GM12878 (cell line): ENCODE results near the gene PPP2R2D. TPM values are rescaled to one million over a fixed set of nuclear protein-coding genes. Genes with fewer than 3 reads are reported as not detected.

ENCODE experiments used
- ATAC-seq: fragments of 200-7000 bp; cut with Tn5 transposase; 3 replicates; pipeline ENCODE4 v1.9.1; 2020; ENCODE audit warnings: mild to moderate bottlenecking, moderate library complexity
- BruUV-seq: library from RNA; stranded (reverse); fragments of 400-500 nt; replicated peaks from 2 replicates; lab custom pipeline; 2021; lab: Mats Ljungman, UMichigan
- CTCF ChIA-PET: fragments of 300-600 bp; sonication (Branson Sonifier 250); formaldehyde crosslinking; extraction: SDS; loops from one replicate; lab custom pipeline; 2021; ENCODE audit warnings: inconsistent platforms; lab: Yijun Ruan, JAX
- POLR2A ChIA-PET: fragments of 350-600 bp; formaldehyde crosslinking; extraction: SDS; loops from one replicate; lab custom pipeline; 2021; ENCODE audit warnings: inconsistent platforms; lab: Charles Lee
- RAD21 ChIA-PET: fragments of 300-600 bp; sonication (Branson Sonifier 250); formaldehyde crosslinking; loops from one replicate; lab custom pipeline; 2023; ENCODE audit warnings: antibody characterized with exemption; ENCODE audit not compliant: unreplicated experiment; lab: Charles Lee
- SMC1A ChIA-PET: fragments of 300-600 bp; sonication (Branson Sonifier 250); formaldehyde crosslinking; loops from one replicate; lab custom pipeline; 2023; ENCODE audit not compliant: unreplicated experiment, uncharacterized antibody; lab: Charles Lee
- DNase-seq: peaks from one replicate; pipeline ENCODE4 v3.0.0-alpha.2; 2011; ENCODE audit warnings: low read depth, low spot score
- FAIRE-seq: peaks from 3 replicates; lab custom pipeline; 2011; peaks lifted over from hg19 to GRCh38; lab: Jason Lieb, UNC
- H2AFZ ChIP-seq: 2 replicates; pipeline ENCODE4 v1.6.0; 2011; ENCODE audit warnings: low read depth, low read length, control low read depth; ENCODE audit not compliant: control insufficient read depth
- H3K27ac ChIP-seq: 2 replicates; pipeline ENCODE4 v1.5.1; 2011; ENCODE audit warnings: control low read depth; ENCODE audit not compliant: control insufficient read depth, insufficient read depth
- H3K27me3 ChIP-seq, 2 experiments: replicated peaks in 1 of 2; 2 replicates each; pipeline versions ENCODE4 v1.6.0 to v1.6.1; 2011; ENCODE audit warnings: low read length in 1 of 2; ENCODE audit not compliant: control insufficient read depth in 2 of 2, insufficient read depth in 2 of 2
- H3K36me3 ChIP-seq, 2 experiments: 2 replicates each; pipeline ENCODE4 v1.5.1; 2011; ENCODE audit warnings: low read length in 1 of 2; ENCODE audit not compliant: control insufficient read depth in 2 of 2, insufficient read depth in 2 of 2
- H3K4me1 ChIP-seq: 2 replicates; pipeline ENCODE4 v1.6.1; 2011; ENCODE audit warnings: mild to moderate bottlenecking, low read length, moderate library complexity, mixed read lengths; ENCODE audit not compliant: control insufficient read depth, insufficient read depth
- H3K4me2 ChIP-seq: 2 replicates; pipeline ENCODE4 v1.6.0; 2011; ENCODE audit warnings: control low read depth; ENCODE audit not compliant: control insufficient read depth, insufficient read depth
- H3K4me3 ChIP-seq: fragments of 200-600 bp; sonication (generic); 2 replicates; pipeline ENCODE4 v1.5.1; 2016
- H3K79me2 ChIP-seq: 2 replicates; pipeline ENCODE4 v1.6.0; 2011; ENCODE audit warnings: low read length; ENCODE audit not compliant: control insufficient read depth, insufficient read depth
- H3K9ac ChIP-seq: 2 replicates; pipeline ENCODE4 v1.8.0; 2011; ENCODE audit warnings: low read length, control low read depth, mixed read lengths; ENCODE audit not compliant: control insufficient read depth, insufficient read depth
- H3K9me3 ChIP-seq: replicated peaks from 3 replicates; pipeline ENCODE4 v1.5.1; 2011; ENCODE audit warnings: mild to moderate bottlenecking, low read length; ENCODE audit not compliant: control insufficient read depth, insufficient read depth
- H4K20me1 ChIP-seq: 2 replicates; pipeline ENCODE4 v1.6.0; 2011; ENCODE audit not compliant: control insufficient read depth, insufficient read depth
- BACH1 ChIP-seq: fragments of 450-650 bp; IDR thresholded peaks from 2 replicates; pipeline ENCODE4 v1.6.1; 2017; ENCODE audit warnings: mild to moderate bottlenecking, borderline replicate concordance
- CREB1 ChIP-seq: IDR thresholded peaks from 2 replicates; pipeline ENCODE4 v1.6.1; 2012; ENCODE audit warnings: low read depth, mild to moderate bottlenecking, inconsistent platforms
- POLR2AphosphoS5 ChIP-seq: IDR thresholded peaks from 2 replicates; pipeline ENCODE4 v1.6.1; 2011; ENCODE audit warnings: mild to moderate bottlenecking, low read length, inconsistent platforms
- REST ChIP-seq: IDR thresholded peaks from 2 replicates; pipeline ENCODE4 v1.6.1; 2012; ENCODE audit warnings: mild to moderate bottlenecking, low read depth, low read length
- WGBS: methylation state at CpG from one replicate; pipeline ENCODE4 v1.1.6; 2016; ENCODE audit warnings: low lambda C conversion rate; ENCODE audit not compliant: insufficient replicate concordance, insufficient coverage; ENCODE audit errors: missing lambda C conversion rate; 5-methylcytosine and 5-hydroxymethylcytosine counted together
- in situ Hi-C: fragments of 300-500 bp; cut with MboI; formaldehyde crosslinking; loops from 9 replicates; pipeline ENCODE4 v1.14.3; 2018; ENCODE audit warnings: mixed read lengths
- intact Hi-C: fragments of 100-400 bp; cut with micrococcal nuclease; formaldehyde crosslinking; loops from one replicate; pipeline ENCODE4 v1.14.2; 2022; ENCODE audit not compliant: unreplicated experiment
- polyA plus RNA-seq, 11 experiments: library from polyadenylated mRNA; depleted of rRNA in 4 of 11; unstranded in 6 of 11; stranded (reverse) in 5 of 11; fragments of >200 nt; fragmentation: Nextera tagmentation in 4 of 11; fragmentation: Illumina TruSeq in 1 of 11; extraction: Ambion mirVana in 4 of 11; extraction: Trizol in 1 of 11; gene quantifications; 1 replicate in 1 of 11; 2 replicates in 10 of 11; pipeline versions ENCODE4 v1.2.1 to v1.2.3, GENCODE V29; 2011 to 2016; ENCODE audit warnings: inconsistent platforms in 2 of 11, missing spikeins in 2 of 11, low read depth in 1 of 11
- total RNA-seq, 4 experiments: library from RNA; depleted of rRNA in 3 of 4; stranded (reverse); fragments of >200 nt in 3 of 4; fragmentation: Illumina TruSeq in 1 of 4; extraction: Trizol in 1 of 4; gene quantifications; 2 replicates each; pipeline versions ENCODE4 v1.2.1 to v1.2.3, GENCODE V29; 2013 to 2021

The PPP2R2D gene
- total and polyA plus RNA-seq, 10 of the 15 experiments (the other 5 are each of a cell fraction or from before 2014, with no cell fraction given) = 2.8 to 41.9 (median 21.8) TPM

- Histone ChIP-seq H3K4me3 (no peak overlapping the region; the same call in 1 of the 2 replicates), H4K20me1 (no peaks in the 10 kb centered on the region; the same call in 1 of the 2 replicates), H3K27ac (no peak overlapping the region; the same call in 1 of the 2 replicates), H3K27me3 (no peaks in the 10 kb centered on the region), H3K4me1 (peaks cover 23% of the 10 kb centered on the region), H3K9me3 (no peaks in the 10 kb centered on the region)
- in situ Hi-C loops = loop anchor here (10.0 kb wide), 1 partner anchor 429 kb away; the partner anchor contains the start of gene LRRC27
- ChIA-PET POLR2A (interaction anchor here (0.6 to 0.9 kb wide), 2 partner anchors 9 to 75 kb away, joined by 3 to 4 read pairs; no protein-coding TSS in a partner anchor), SMC1A (interaction anchor here (1.3 kb wide), 2 partner anchors 20 to 39 kb away, joined by 3 read pairs; no protein-coding TSS in a partner anchor), CTCF (no interaction called here)
- no peak for FAIRE-seq
- TF ChIP-seq CREB1 = 0 out of 2 replicates have a peak, but pooled peaks have one; percentile 13
- TF ChIP-seq REST = no peak
- TF ChIP-seq BACH1 = no peak
- TF ChIP-seq POLR2AphosphoS5 = no peak
- TF ChIP-seq, all 136 proteins: peak for 1
- DNase-seq = no peak
- 78% methylated on average over 17 of the region's 17 CpGs for WGBS
- H3K4me2 ChIP-seq = peak overlapping the region; percentile 69
- RAD21 ChIA-PET = no interaction called here
- H2AFZ ChIP-seq = no peak overlapping the region
- intact Hi-C loops = no loop called here
- peaks cover 68% of the 10 kb centered on the region for H3K79me2 ChIP-seq
- H3K36me3 ChIP-seq = peaks cover 0 to 3% of the 10 kb centered on the region in 2 experiments; a peak in 3 of 4 replicates
- no peak for ATAC-seq
- no TSS peak for BruUV-seq
- no peak overlapping the region for H3K9ac ChIP-seq
These were observed 4.9 kb downstream of the PPP2R2D start for GRCh38 chr10:131905603-131906268.
